ENCODE measurements around the gene MRPL49.

The MRPL49 gene

DNA sequence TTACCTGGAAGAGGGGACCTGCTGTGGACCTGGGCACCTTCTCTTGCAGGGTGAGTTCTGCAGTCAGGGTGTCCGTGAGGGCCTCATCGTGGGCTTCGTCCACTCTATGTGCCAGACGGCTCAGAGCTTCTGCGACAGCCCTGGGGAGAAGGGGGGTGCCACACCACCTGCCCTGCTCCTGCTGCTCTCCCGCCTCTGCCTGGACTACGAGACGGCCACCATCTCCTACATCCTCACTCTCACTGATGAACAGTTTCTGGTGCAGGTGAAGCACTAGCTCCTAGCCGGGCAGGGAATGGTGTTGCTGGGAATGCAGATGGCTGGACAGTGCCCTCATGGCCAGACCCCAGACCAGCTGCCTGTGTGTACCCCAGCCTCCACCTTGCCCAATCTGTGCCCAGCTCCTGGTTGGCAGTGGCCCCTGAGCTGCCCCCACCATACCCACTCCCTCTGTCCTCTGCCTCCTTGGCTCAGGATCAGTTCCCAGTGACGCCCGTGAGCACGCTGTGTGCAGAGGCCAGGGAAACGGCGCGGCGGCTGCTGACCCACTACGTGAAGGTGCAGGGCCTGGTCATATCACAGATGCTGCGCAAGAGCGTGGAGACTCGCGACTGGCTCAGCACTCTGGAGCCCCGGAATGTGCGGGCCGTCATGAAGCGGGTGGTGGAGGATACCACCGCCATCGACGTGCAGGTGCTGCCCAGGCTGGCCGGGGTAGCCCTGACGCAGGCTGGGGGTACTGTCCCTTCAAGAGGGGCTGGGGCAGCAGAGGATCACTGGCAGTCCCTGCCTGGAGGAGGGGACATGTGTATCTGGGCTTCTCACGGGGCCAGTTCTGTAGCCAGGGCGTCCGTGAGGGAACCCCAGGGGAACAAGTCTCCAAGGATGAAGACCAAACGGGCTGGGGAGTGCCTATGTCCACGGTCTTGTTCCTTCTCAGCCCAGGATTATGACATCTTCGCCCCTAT lies 12.6 kb upstream of the MRPL49 start:
- H3K4me3 ChIP-seq (ENCODE audit: low read depth, low read length): peak overlapping the region; percentile 53
- TF ChIP-seq, protein P1, sequence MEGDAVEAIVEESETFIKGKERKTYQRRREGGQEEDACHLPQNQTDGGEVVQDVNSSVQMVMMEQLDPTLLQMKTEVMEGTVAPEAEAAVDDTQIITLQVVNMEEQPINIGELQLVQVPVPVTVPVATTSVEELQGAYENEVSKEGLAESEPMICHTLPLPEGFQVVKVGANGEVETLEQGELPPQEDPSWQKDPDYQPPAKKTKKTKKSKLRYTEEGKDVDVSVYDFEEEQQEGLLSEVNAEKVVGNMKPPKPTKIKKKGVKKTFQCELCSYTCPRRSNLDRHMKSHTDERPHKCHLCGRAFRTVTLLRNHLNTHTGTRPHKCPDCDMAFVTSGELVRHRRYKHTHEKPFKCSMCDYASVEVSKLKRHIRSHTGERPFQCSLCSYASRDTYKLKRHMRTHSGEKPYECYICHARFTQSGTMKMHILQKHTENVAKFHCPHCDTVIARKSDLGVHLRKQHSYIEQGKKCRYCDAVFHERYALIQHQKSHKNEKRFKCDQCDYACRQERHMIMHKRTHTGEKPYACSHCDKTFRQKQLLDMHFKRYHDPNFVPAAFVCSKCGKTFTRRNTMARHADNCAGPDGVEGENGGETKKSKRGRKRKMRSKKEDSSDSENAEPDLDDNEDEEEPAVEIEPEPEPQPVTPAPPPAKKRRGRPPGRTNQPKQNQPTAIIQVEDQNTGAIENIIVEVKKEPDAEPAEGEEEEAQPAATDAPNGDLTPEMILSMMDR (IDR thresholded peaks at IDR 0.05; ENCODE audit: control insufficient read depth, extremely low read depth, insufficient read depth): no peak
- no peak for DNase-seq (ENCODE audit: low read depth)

- TF ChIP-seq, protein P1 (IDR thresholded peaks at IDR 0.05; ENCODE audit: control insufficient read depth, extremely low read depth, insufficient read depth): peak; percentile 83
- no peak for DNase-seq (ENCODE audit: low read depth)
- no peak overlapping the region for H3K4me3 ChIP-seq (ENCODE audit: low read depth, low read length)
Observed at GRCh38 chr11:65110354-65110861, 11.7 kb upstream of the MRPL49 start.

GRCh38 chr11:65111159-65111743 lies 10.9 kb upstream of the MRPL49 start:
- H3K4me3 ChIP-seq (ENCODE audit: low read depth, low read length): peak overlapping the region; percentile 95
- DNase-seq (ENCODE audit: low read depth): no peak
- TF ChIP-seq, protein P1 (IDR thresholded peaks at IDR 0.05; ENCODE audit: control insufficient read depth, extremely low read depth, insufficient read depth): no peak

DNA sequence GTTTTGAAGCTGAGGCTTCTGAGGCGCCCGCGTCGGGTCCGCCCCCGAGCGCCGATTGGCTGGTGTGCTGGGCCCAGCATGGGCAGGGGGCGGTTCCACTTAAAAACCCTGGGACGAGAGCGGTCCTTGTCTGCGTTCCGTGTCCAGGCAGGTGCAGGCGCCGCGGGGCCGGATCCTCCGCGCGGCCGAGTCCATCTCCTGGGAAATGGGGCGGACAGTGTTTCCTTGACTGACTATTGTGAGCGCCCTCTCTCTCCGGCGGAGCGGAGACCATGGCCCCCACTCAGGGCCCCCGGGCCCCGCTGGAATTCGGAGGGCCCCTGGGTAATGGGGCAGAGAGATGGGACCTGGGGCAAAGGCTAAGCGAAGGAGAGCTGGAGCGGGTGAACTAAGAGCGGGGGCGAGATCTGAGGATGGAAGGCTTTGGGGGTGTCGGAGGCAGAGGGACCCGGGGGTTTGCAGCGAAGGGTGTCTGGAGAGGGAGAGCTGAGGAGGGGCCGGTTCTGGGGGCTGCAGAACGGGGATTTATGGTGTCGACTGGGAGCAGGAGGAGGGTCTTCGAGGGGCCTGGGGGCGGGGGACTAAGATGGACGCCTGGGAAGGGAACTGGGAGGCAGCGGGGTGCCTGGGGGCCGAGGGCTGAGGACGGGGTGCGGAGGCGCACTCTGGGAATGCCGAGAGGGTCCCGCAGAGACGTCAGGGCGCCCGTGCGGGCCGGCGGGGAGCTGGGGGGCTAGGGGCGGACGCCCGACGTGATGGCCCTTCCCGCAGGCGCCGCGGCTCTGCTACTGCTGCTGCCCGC lies 10.2 kb upstream of the MRPL49 start, which contains the start of gene TM7SF2:
Gene TM7SF2 (plus strand): TSS at position 129 of the 802 bp plus-strand sequence. CDS start 144 bp downstream, at position 273.
- DNase-seq (ENCODE audit: low read depth): peak; percentile 83

GRCh38 chr11:65112546-65113360 lies 9.4 kb upstream of the MRPL49 start:
- DNase-seq (ENCODE audit: low read depth): no peak
- TF ChIP-seq, protein P1 (IDR thresholded peaks at IDR 0.05; ENCODE audit: control insufficient read depth, extremely low read depth, insufficient read depth): peak; percentile 94
- peak overlapping the region; percentile 95 for H3K4me3 ChIP-seq (ENCODE audit: low read depth, low read length)

More for the DNA sequence above, 10.2 kb upstream of the MRPL49 start, which contains the start of gene TM7SF2:
- H3K4me3 ChIP-seq (ENCODE audit: low read depth, low read length): peak within 1 kb of the TSS; percentile 95
- TF ChIP-seq, protein P1 (IDR thresholded peaks at IDR 0.05; ENCODE audit: control insufficient read depth, extremely low read depth, insufficient read depth): no peak

Measured in LNCaP clone FGC (cell line).